Right atrium auricular region (tissue), 2 donors: ENCODE results near the gene UGT3A1. TPM values are rescaled to one million over a fixed set of nuclear protein-coding genes. Genes with fewer than 3 reads are reported as not detected.

Experiments
- DNase-seq: peaks from one replicate; pipeline ENCODE4 v3.0.0-alpha.2; 2019; ENCODE audit warnings: low spot score
- H3K27ac ChIP-seq, 2 donors: fragments of 200-600 bp; sonication (generic); 1 replicate in 1 of 2; 2 replicates in 1 of 2; pipeline ENCODE4 v1.5.1; 2016 to 2019
- H3K27me3 ChIP-seq, 2 donors: fragments of 200-600 bp; sonication (generic); one replicate each; pipeline versions ENCODE4 v1.5.1 to v1.6.0; 2017 to 2019
- H3K36me3 ChIP-seq: fragments of 200-600 bp; sonication (generic); one replicate; pipeline ENCODE4 v1.5.1; 2016
- H3K4me1 ChIP-seq, 2 donors: fragments of 200-600 bp; sonication (generic); one replicate each; pipeline versions ENCODE4 v1.5.1 to v1.6.0; 2017 to 2019
- H3K4me3 ChIP-seq, 2 donors: fragments of 200-600 bp; sonication (generic); 1 replicate in 1 of 2; 2 replicates in 1 of 2; pipeline ENCODE4 v1.5.1; 2017 to 2019; ENCODE audit warnings: mild to moderate bottlenecking in 1 of 2, moderate library complexity in 1 of 2
- H3K9me3 ChIP-seq, 2 donors: fragments of 200-600 bp; sonication (generic); one replicate each; pipeline ENCODE4 v1.5.1; 2019
- total RNA-seq, 2 donors: library from RNA; depleted of rRNA; stranded (reverse); fragments of >200 nt; gene quantifications; one replicate each; pipeline ENCODE4 v1.1.0, GENCODE V29; 2016
- TF ChIP-seq, protein P1 (sequence below), 2 donors: fragments of 200-600 bp; sonication (generic); IDR thresholded peaks; one replicate each; pipeline ENCODE4 v1.5.1; 2019; ENCODE audit warnings: antibody characterized with exemption in 2 of 2

UGT3A1 gene
- total RNA-seq, 2 donors from 2014 or later = not detected

DNA sequence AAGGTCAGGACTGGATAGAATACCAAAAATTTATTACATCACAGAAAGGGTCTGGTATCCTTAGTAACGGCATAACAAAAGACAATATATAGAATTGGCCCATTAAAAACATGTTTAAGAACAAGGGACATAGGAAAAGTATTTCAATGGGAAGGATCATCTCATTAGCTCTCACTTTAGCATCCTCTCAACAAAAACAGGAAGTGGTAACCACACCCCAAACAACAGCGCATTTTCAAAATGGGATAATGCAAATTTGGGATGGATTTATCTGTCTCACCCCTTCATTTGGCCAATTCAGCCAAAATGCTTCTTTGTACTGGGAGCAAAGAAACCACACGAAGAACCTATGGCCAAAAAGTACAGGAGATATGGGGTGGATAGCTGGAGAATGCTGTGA, 9.8 kb upstream of the UGT3A1 start:
- Histone ChIP-seq H3K9me3 (no peaks in the 10 kb centered on the region), H3K27me3 (no peaks in the 10 kb centered on the region), H3K4me1 (no peaks in the 10 kb centered on the region), H3K36me3 (no peaks in the 10 kb centered on the region), H3K27ac (no peak overlapping the region), H3K4me3 (no peak overlapping the region)
- DNase-seq = no peak
- TF ChIP-seq, protein P1, sequence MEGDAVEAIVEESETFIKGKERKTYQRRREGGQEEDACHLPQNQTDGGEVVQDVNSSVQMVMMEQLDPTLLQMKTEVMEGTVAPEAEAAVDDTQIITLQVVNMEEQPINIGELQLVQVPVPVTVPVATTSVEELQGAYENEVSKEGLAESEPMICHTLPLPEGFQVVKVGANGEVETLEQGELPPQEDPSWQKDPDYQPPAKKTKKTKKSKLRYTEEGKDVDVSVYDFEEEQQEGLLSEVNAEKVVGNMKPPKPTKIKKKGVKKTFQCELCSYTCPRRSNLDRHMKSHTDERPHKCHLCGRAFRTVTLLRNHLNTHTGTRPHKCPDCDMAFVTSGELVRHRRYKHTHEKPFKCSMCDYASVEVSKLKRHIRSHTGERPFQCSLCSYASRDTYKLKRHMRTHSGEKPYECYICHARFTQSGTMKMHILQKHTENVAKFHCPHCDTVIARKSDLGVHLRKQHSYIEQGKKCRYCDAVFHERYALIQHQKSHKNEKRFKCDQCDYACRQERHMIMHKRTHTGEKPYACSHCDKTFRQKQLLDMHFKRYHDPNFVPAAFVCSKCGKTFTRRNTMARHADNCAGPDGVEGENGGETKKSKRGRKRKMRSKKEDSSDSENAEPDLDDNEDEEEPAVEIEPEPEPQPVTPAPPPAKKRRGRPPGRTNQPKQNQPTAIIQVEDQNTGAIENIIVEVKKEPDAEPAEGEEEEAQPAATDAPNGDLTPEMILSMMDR (IDR thresholded peaks at IDR 0.05) = no peak

DNA sequence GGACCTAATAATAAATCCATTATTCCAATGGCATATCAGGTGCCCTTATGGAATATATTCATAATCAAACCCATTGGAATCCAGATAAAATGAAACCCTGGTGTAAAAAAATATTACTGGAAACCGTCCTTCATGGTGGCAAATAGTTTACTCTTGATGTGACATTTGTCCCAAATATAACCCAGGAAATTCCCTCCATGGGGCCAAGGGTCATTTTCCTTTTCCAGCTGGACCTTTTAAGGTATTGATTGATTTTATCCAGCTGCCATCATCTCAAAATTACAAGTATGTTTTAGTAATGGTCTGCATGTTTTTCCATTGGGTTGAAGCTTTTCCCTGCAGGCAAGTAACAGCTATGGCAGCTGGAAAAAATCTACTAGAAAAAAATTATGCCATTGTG, 8.4 kb upstream of the UGT3A1 start:
- no peak overlapping the region for H3K27ac ChIP-seq
- no peaks in the 10 kb centered on the region for H3K9me3 ChIP-seq
- no peaks in the 10 kb centered on the region for H3K27me3 ChIP-seq
- H3K4me1 ChIP-seq = no peaks in the 10 kb centered on the region
- no peak overlapping the region for H3K4me3 ChIP-seq
- H3K36me3 ChIP-seq = no peaks in the 10 kb centered on the region
- TF ChIP-seq, protein P1 (IDR thresholded peaks at IDR 0.05) = no peak
- no peak for DNase-seq

DNA sequence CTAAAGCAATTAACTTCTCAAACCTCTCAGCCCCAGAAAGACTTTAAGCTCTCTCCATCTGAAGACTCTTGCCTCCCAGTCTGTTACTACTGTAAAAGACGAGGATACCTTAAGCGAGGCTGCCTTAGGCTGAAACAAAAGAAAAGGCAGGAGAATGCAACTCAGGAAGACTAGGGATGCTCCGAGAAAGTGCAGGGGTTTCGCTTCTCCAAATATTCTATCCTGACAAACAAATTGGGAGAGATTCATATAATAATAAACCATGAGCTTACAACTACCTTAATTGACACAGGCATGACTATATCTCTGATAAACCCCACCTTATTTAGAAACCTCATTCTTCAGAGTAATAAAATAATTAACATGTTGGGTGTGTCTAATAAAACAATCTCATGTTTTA, 4.9 kb upstream of the UGT3A1 start:
- no peak for DNase-seq
- Histone ChIP-seq H3K4me1 (no peaks in the 10 kb centered on the region), H3K9me3 (no peaks in the 10 kb centered on the region), H3K27me3 (no peaks in the 10 kb centered on the region), H3K27ac (no peak overlapping the region), H3K4me3 (no peak overlapping the region), H3K36me3 (no peaks in the 10 kb centered on the region)
- TF ChIP-seq, protein P1 (IDR thresholded peaks at IDR 0.05) = no peak

DNA sequence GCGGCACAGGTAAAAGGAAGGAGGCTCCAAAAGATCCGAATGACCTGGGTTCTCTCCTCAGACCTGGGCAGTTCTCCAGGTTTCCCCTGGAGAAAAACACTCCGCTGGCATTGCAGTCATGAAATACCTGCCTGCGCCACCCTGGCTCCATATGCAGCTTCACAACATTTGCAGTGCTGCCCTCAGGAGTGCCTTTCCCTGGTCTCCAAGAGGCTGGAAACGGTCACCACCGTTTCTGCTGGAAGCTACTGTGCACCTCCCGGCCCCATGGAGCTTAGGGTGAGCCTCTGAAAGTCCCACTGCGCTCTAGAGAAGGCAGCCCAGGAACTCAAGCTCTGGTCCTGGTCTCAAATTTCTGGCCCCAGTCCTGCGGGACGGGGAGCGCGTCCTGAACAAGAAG, 670 bp downstream of the UGT3A1 start:
- no peaks in the 10 kb centered on the region for H3K27me3 ChIP-seq
- H3K9me3 ChIP-seq = no peaks in the 10 kb centered on the region
- no peak overlapping the region for H3K27ac ChIP-seq
- no peaks in the 10 kb centered on the region for H3K36me3 ChIP-seq
- no peak overlapping the region for H3K4me3 ChIP-seq
- TF ChIP-seq, protein P1 (IDR thresholded peaks at IDR 0.05) = no peak
- no peaks in the 10 kb centered on the region for H3K4me1 ChIP-seq
- DNase-seq = no peak

DNA sequence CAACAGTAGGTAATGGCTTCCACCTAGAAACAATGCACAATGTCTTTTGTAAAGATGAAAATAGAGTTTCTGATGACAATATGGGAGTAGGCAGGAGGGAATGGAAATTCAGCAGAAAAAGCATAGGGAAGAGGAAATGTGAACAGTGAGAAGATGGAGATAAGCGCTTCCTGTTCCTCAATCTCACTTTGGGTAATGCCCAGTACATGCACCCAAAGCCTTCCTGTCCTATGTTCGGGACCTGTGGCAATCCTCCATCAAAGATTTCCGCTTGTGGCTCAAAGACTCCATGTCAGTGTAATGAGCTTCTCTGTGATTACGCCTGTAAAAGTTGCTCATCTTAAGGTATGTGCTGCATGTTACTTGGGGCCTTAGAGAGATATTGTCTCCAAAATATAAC, 2.7 kb downstream of the UGT3A1 start:
- TF ChIP-seq, protein P1 (IDR thresholded peaks at IDR 0.05) = no peak
- Histone ChIP-seq H3K9me3 (no peaks in the 10 kb centered on the region), H3K4me1 (no peaks in the 10 kb centered on the region), H3K27ac (no peak overlapping the region), H3K27me3 (no peaks in the 10 kb centered on the region), H3K36me3 (no peaks in the 10 kb centered on the region), H3K4me3 (no peak overlapping the region)
- no peak for DNase-seq

DNA sequence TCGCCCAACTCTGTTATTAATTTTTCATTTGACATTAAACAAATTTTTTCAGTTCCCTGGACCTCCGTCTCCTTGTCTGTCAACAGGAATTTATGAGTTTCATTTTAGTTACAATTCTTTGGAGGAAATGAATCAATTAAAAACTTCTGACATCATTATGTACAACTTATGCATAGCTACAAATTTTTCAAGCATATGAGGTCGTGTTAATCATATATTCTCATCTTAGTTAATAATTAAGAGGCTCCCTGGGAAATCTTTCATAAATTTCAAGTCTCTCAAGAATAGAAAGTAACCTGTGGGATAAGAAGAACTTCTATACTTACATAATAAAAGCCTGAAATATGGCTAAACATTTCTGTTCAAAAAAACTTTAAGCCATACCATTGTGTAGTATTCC, 3.4 kb downstream of the UGT3A1 start:
- no peaks in the 10 kb centered on the region for H3K4me1 ChIP-seq
- H3K9me3 ChIP-seq = no peaks in the 10 kb centered on the region
- TF ChIP-seq, protein P1 (IDR thresholded peaks at IDR 0.05) = no peak
- no peak for DNase-seq
- no peak overlapping the region for H3K27ac ChIP-seq
- no peaks in the 10 kb centered on the region for H3K36me3 ChIP-seq
- no peaks in the 10 kb centered on the region for H3K27me3 ChIP-seq
- no peak overlapping the region for H3K4me3 ChIP-seq
